Activated naive CD8-positive, alpha-beta T cell (primary cell): Measurements from ENCODE around the gene ELAPOR1.

Source experiments
- H3K27ac Mint-ChIP-seq: one replicate; pipeline ENCODE4 v1.8.0; 2021; ENCODE audit warnings: mixed read lengths
- H3K27me3 Mint-ChIP-seq: one replicate; pipeline ENCODE4 v1.8.0; 2021; ENCODE audit warnings: mixed read lengths
- H3K36me3 Mint-ChIP-seq: one replicate; pipeline ENCODE4 v1.8.0; 2021; ENCODE audit warnings: mixed read lengths
- H3K4me1 Mint-ChIP-seq: one replicate; pipeline ENCODE4 v1.8.0; 2021; ENCODE audit warnings: low read depth, mixed read lengths
- H3K4me3 Mint-ChIP-seq: one replicate; pipeline ENCODE4 v1.8.0; 2021; ENCODE audit warnings: mild to moderate bottlenecking, mixed read lengths
- H3K9me3 Mint-ChIP-seq: one replicate; pipeline ENCODE4 v1.8.0; 2021; ENCODE audit warnings: low read depth, mixed read lengths

ELAPOR1 gene

GRCh38 chr1:109090196-109091077 lies 23.5 kb upstream of the ELAPOR1 start, which contains the start of gene TMEM167B:
TSS of gene TMEM167B (plus strand) at chr1:109090764. CDS start at chr1:109090873, 109 bp downstream.
- Mint-ChIP-seq H3K27ac (peak within 1 kb of the TSS; percentile 84), H3K4me1 (peaks cover 40% of the 10 kb centered on the region)

GRCh38 chr1:109091078-109091838 lies 22.7 kb upstream of the ELAPOR1 start:
- H3K36me3 Mint-ChIP-seq, result no peaks in the 10 kb centered on the region
- H3K4me1 Mint-ChIP-seq, result peaks cover 43% of the 10 kb centered on the region
- H3K4me3 Mint-ChIP-seq, result peak overlapping the region; percentile 92
- no peaks in the 10 kb centered on the region for H3K9me3 Mint-ChIP-seq
- no peaks in the 10 kb centered on the region for H3K27me3 Mint-ChIP-seq
- peak overlapping the region; percentile 84 for H3K27ac Mint-ChIP-seq

More at GRCh38 chr1:109090196-109091077, 23.5 kb upstream of the ELAPOR1 start, which contains the start of gene TMEM167B:
- H3K9me3 Mint-ChIP-seq, result no peaks in the 10 kb centered on the region
- H3K4me3 Mint-ChIP-seq, result peak within 1 kb of the TSS; percentile 92
- H3K27me3 Mint-ChIP-seq, result no peaks in the 10 kb centered on the region
- no peaks in the 10 kb centered on the region for H3K36me3 Mint-ChIP-seq

GRCh38 chr1:109091839-109092193 lies 22.1 kb upstream of the ELAPOR1 start:
- peaks cover 43% of the 10 kb centered on the region for H3K4me1 Mint-ChIP-seq
- H3K4me3 Mint-ChIP-seq, result peak overlapping the region; percentile 92
- H3K27ac Mint-ChIP-seq, result peak overlapping the region; percentile 84
- no peaks in the 10 kb centered on the region for H3K27me3 Mint-ChIP-seq
- no peaks in the 10 kb centered on the region for H3K36me3 Mint-ChIP-seq
- H3K9me3 Mint-ChIP-seq, result no peaks in the 10 kb centered on the region

GRCh38 chr1:109094377-109094803 lies 19.5 kb upstream of the ELAPOR1 start:
- Mint-ChIP-seq H3K4me1 (peaks cover 45% of the 10 kb centered on the region), H3K27ac (peak overlapping the region; percentile 66), H3K36me3 (no peaks in the 10 kb centered on the region), H3K9me3 (no peaks in the 10 kb centered on the region), H3K27me3 (no peaks in the 10 kb centered on the region), H3K4me3 (peak overlapping the region; percentile 7)

- Mint-ChIP-seq H3K36me3 (no peaks in the 10 kb centered on the region), H3K27me3 (no peaks in the 10 kb centered on the region), H3K9me3 (no peaks in the 10 kb centered on the region)
Observed at GRCh38 chr1:109094871-109095270, 19.0 kb upstream of the ELAPOR1 start.

GRCh38 chr1:109095631-109096030 lies 18.3 kb upstream of the ELAPOR1 start:
- Mint-ChIP-seq H3K9me3 (no peaks in the 10 kb centered on the region), H3K27ac (peak overlapping the region; percentile 46), H3K27me3 (no peaks in the 10 kb centered on the region), H3K4me1 (peaks cover 39% of the 10 kb centered on the region), H3K36me3 (no peaks in the 10 kb centered on the region), H3K4me3 (no peak overlapping the region)

More at GRCh38 chr1:109094871-109095270, 19.0 kb upstream of the ELAPOR1 start:
- Mint-ChIP-seq H3K4me1 (peaks cover 43% of the 10 kb centered on the region), H3K4me3 (no peak overlapping the region), H3K27ac (peak overlapping the region; percentile 66)

- Mint-ChIP-seq H3K4me1 (peaks cover 37% of the 10 kb centered on the region), H3K4me3 (no peak overlapping the region), H3K36me3 (no peaks in the 10 kb centered on the region), H3K27me3 (no peaks in the 10 kb centered on the region), H3K27ac (peak overlapping the region; percentile 46), H3K9me3 (no peaks in the 10 kb centered on the region)
Observed at GRCh38 chr1:109096120-109096519, 17.8 kb upstream of the ELAPOR1 start.

GRCh38 chr1:109099938-109100773 lies 13.8 kb upstream of the ELAPOR1 start:
- Mint-ChIP-seq H3K4me3 (peak overlapping the region; percentile 95), H3K27ac (peak overlapping the region; percentile 95), H3K27me3 (no peaks in the 10 kb centered on the region), H3K36me3 (peaks cover 2% of the 10 kb centered on the region), H3K9me3 (no peaks in the 10 kb centered on the region), H3K4me1 (peaks cover 13% of the 10 kb centered on the region)

- Mint-ChIP-seq H3K27me3 (no peaks in the 10 kb centered on the region), H3K4me1 (peaks cover 7% of the 10 kb centered on the region), H3K36me3 (peaks cover 2% of the 10 kb centered on the region), H3K4me3 (no peak overlapping the region), H3K9me3 (no peaks in the 10 kb centered on the region), H3K27ac (no peak overlapping the region)
Observed at GRCh38 chr1:109104364-109105151, 9.4 kb upstream of the ELAPOR1 start.

- Mint-ChIP-seq H3K4me3 (no peak overlapping the region), H3K36me3 (peaks cover 2% of the 10 kb centered on the region), H3K4me1 (peaks cover 15% of the 10 kb centered on the region), H3K27ac (no peak overlapping the region), H3K27me3 (no peaks in the 10 kb centered on the region), H3K9me3 (no peaks in the 10 kb centered on the region)
Observed at GRCh38 chr1:109105881-109106280, 8.0 kb upstream of the ELAPOR1 start.

- Mint-ChIP-seq H3K9me3 (no peaks in the 10 kb centered on the region), H3K27ac (no peak overlapping the region), H3K36me3 (no peaks in the 10 kb centered on the region), H3K27me3 (no peaks in the 10 kb centered on the region), H3K4me1 (peaks cover 17% of the 10 kb centered on the region), H3K4me3 (no peak overlapping the region)
Observed at GRCh38 chr1:109107785-109108184, 6.1 kb upstream of the ELAPOR1 start.

- peaks cover 35% of the 10 kb centered on the region for H3K4me1 Mint-ChIP-seq
- no peaks in the 10 kb centered on the region for H3K36me3 Mint-ChIP-seq
- no peaks in the 10 kb centered on the region for H3K27me3 Mint-ChIP-seq
- H3K9me3 Mint-ChIP-seq, result no peaks in the 10 kb centered on the region
- no peak overlapping the region for H3K4me3 Mint-ChIP-seq
- no peak overlapping the region for H3K27ac Mint-ChIP-seq
Observed at GRCh38 chr1:109109906-109110305, 4.0 kb upstream of the ELAPOR1 start.

- no peaks in the 10 kb centered on the region for H3K27me3 Mint-ChIP-seq
- no peak overlapping the region for H3K4me3 Mint-ChIP-seq
- peaks cover 2% of the 10 kb centered on the region for H3K36me3 Mint-ChIP-seq
- no peak overlapping the region for H3K27ac Mint-ChIP-seq
- H3K9me3 Mint-ChIP-seq, result no peaks in the 10 kb centered on the region
- H3K4me1 Mint-ChIP-seq, result peaks cover 49% of the 10 kb centered on the region
Observed at GRCh38 chr1:109111386-109112055, 2.4 kb upstream of the ELAPOR1 start.
